SK-N-SH (cell line): ENCODE measurements around the gene AP1M1.

Source experiments
- EP300 ChIP-seq, 2 experiments: IDR thresholded peaks; 2 replicates each; pipeline versions ENCODE4 v1.4.0 to v1.6.1; 2012; ENCODE audit warnings: borderline replicate concordance in 1 of 2, low read depth in 1 of 2, low read length in 1 of 2
- FOXM1 ChIP-seq: IDR thresholded peaks from 2 replicates; pipeline ENCODE4 v1.4.0; 2012; ENCODE audit warnings: low read depth, mild to moderate bottlenecking
- GABPA ChIP-seq: IDR thresholded peaks from 2 replicates; pipeline ENCODE4 v1.4.0; 2012; ENCODE audit warnings: low read depth, mild to moderate bottlenecking
- POLR2AphosphoS5 ChIP-seq: IDR thresholded peaks from 2 replicates; pipeline ENCODE4 v1.6.1; 2012; ENCODE audit warnings: low read depth, low read length
- RCOR1 ChIP-seq: fragments of 150-350 bp; IDR thresholded peaks from 2 replicates; pipeline ENCODE4 v1.6.1; 2017; ENCODE audit warnings: antibody characterized with exemption, low read length
- TCF12 ChIP-seq: IDR thresholded peaks from 2 replicates; pipeline ENCODE4 v1.4.0; 2012
- YY1 ChIP-seq: IDR thresholded peaks from 2 replicates; pipeline ENCODE4 v1.4.0; 2012; ENCODE audit warnings: low read depth, mild to moderate bottlenecking
- TF ChIP-seq, protein P1 (sequence below): fragments of 200-600 bp; sonication (generic); IDR thresholded peaks from 2 replicates; pipeline ENCODE4 v1.6.1; 2017; ENCODE audit warnings: antibody characterized with exemption, mild to moderate bottlenecking, moderate library complexity
- TF ChIP-seq, protein P2 (sequence below): IDR thresholded peaks from 2 replicates; pipeline ENCODE4 v1.4.0; 2012; ENCODE audit warnings: low read depth, borderline replicate concordance
- TF ChIP-seq, protein P3 (sequence below): IDR thresholded peaks from 2 replicates; pipeline ENCODE4 v1.4.0; 2012; ENCODE audit warnings: low read depth, borderline replicate concordance
- TF ChIP-seq, protein P4 (sequence below): IDR thresholded peaks from 2 replicates; pipeline ENCODE4 v1.4.0; 2012; ENCODE audit warnings: low read depth

DNA sequence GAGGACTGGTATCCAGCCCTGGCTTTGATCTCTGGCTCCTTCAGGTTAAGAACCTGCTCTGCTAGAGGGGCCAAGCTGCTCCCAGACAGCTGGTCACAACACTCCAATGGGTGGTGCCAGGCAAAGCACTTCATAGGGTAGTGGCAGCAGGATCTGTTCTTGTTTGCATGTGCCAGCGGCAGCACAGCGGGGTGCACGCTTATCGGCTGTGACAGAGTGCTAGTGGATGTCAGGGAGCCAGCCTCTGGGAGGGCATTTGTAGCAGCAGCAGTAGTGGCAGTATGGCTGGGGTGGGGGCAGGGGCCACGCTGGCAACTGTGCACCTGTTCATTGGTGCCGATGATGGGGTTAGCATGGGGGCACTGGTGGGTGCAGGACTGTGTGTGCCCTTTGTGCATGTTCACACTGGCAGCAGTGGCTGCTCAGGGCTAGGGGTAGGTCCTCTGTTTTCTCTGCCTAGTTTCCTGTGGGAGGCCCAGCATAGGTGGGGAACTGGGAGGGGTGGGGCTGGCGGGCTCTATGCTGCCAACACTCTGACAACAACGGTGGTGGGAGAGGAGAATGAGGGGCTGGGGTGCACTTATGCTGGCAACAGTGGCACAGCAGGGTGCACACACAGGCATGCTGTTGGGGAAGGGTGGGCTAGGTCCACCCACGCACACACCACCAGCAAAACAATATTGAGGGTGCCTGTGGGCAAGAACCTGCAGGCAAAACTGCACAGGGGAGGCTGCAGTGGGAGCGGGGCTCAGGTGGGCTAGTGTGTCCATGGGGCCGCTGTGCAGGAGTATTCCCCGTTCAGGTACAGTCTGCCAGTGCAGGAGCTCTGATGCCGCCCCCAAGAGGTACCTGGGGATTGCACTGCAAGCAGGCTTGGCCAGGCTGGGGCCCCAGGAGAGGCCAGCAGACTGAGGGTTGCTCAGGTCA is 19.3 kb downstream of the AP1M1 start:
- TF ChIP-seq YY1 (no peak), EP300 (IDR thresholded peaks at IDR 0.05; ENCODE audit: borderline replicate concordance in 1 of 2, low read depth in 1 of 2, low read length in 1 of 2) (no peak), POLR2AphosphoS5 (no peak), RCOR1 (no peak), TCF12 (no peak), GABPA (no peak), FOXM1 (no peak)
- TF ChIP-seq, protein P1, sequence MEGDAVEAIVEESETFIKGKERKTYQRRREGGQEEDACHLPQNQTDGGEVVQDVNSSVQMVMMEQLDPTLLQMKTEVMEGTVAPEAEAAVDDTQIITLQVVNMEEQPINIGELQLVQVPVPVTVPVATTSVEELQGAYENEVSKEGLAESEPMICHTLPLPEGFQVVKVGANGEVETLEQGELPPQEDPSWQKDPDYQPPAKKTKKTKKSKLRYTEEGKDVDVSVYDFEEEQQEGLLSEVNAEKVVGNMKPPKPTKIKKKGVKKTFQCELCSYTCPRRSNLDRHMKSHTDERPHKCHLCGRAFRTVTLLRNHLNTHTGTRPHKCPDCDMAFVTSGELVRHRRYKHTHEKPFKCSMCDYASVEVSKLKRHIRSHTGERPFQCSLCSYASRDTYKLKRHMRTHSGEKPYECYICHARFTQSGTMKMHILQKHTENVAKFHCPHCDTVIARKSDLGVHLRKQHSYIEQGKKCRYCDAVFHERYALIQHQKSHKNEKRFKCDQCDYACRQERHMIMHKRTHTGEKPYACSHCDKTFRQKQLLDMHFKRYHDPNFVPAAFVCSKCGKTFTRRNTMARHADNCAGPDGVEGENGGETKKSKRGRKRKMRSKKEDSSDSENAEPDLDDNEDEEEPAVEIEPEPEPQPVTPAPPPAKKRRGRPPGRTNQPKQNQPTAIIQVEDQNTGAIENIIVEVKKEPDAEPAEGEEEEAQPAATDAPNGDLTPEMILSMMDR: no peak
- TF ChIP-seq, protein P2, sequence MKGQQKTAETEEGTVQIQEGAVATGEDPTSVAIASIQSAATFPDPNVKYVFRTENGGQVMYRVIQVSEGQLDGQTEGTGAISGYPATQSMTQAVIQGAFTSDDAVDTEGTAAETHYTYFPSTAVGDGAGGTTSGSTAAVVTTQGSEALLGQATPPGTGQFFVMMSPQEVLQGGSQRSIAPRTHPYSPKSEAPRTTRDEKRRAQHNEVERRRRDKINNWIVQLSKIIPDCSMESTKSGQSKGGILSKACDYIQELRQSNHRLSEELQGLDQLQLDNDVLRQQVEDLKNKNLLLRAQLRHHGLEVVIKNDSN: no peak
- TF ChIP-seq, protein P3, sequence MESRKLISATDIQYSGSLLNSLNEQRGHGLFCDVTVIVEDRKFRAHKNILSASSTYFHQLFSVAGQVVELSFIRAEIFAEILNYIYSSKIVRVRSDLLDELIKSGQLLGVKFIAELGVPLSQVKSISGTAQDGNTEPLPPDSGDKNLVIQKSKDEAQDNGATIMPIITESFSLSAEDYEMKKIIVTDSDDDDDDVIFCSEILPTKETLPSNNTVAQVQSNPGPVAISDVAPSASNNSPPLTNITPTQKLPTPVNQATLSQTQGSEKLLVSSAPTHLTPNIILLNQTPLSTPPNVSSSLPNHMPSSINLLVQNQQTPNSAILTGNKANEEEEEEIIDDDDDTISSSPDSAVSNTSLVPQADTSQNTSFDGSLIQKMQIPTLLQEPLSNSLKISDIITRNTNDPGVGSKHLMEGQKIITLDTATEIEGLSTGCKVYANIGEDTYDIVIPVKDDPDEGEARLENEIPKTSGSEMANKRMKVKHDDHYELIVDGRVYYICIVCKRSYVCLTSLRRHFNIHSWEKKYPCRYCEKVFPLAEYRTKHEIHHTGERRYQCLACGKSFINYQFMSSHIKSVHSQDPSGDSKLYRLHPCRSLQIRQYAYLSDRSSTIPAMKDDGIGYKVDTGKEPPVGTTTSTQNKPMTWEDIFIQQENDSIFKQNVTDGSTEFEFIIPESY: no peak
- TF ChIP-seq, protein P4, sequence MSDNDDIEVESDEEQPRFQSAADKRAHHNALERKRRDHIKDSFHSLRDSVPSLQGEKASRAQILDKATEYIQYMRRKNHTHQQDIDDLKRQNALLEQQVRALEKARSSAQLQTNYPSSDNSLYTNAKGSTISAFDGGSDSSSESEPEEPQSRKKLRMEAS: no peak
